H9 (cell line): ENCODE results near the gene FGFR3. TPM values are rescaled to one million over a fixed set of nuclear protein-coding genes. Genes with fewer than 3 reads are reported as not detected.

Source experiments
- DNase-seq: peaks from one replicate; pipeline ENCODE4 v3.0.0-alpha.2; 2017
- H2AFZ ChIP-seq: one replicate; pipeline ENCODE4 v1.6.1; 2013; ENCODE audit warnings: mild to moderate bottlenecking, low read length, control low read depth, moderate library complexity
- H2AK5ac ChIP-seq: 2 replicates; pipeline ENCODE4 v1.6.1; 2013; ENCODE audit warnings: low read length, control low read depth, mixed read lengths; ENCODE audit not compliant: insufficient read length
- H2BK120ac ChIP-seq: one replicate; pipeline ENCODE4 v1.6.1; 2013; ENCODE audit warnings: low read depth, mild to moderate bottlenecking, low read length, control low read depth, inconsistent platforms; ENCODE audit not compliant: poor library complexity, severe bottlenecking
- H2BK12ac ChIP-seq: 2 replicates; pipeline ENCODE4 v1.6.1; 2013; ENCODE audit warnings: low read length, control low read depth, mixed read lengths, low read depth; ENCODE audit not compliant: insufficient read length
- H2BK15ac ChIP-seq: 2 replicates; pipeline ENCODE4 v1.6.1; 2013; ENCODE audit warnings: low read depth, low read length, control low read depth
- H2BK20ac ChIP-seq: one replicate; pipeline ENCODE4 v1.6.1; 2013; ENCODE audit warnings: low read depth, mild to moderate bottlenecking, low read length, control low read depth, inconsistent platforms; ENCODE audit not compliant: poor library complexity, severe bottlenecking
- H2BK5ac ChIP-seq: 2 replicates; pipeline ENCODE4 v1.6.1; 2013; ENCODE audit warnings: low read length, control low read depth, mixed read lengths; ENCODE audit not compliant: insufficient read length
- H3K14ac ChIP-seq: 2 replicates; pipeline ENCODE4 v1.6.1; 2013; ENCODE audit warnings: low read length, control low read depth; ENCODE audit not compliant: insufficient read depth
- H3K18ac ChIP-seq: 2 replicates; pipeline ENCODE4 v1.6.1; 2013; ENCODE audit warnings: low read depth, mild to moderate bottlenecking, mixed read lengths, low read length, control low read depth; ENCODE audit not compliant: insufficient read length
- H3K23ac ChIP-seq: 2 replicates; pipeline ENCODE4 v1.6.1; 2013; ENCODE audit warnings: low read length, control low read depth, mixed read lengths, low read depth; ENCODE audit not compliant: insufficient read length
- H3K23me2 ChIP-seq: 2 replicates; pipeline ENCODE4 v1.6.1; 2013; ENCODE audit warnings: low read depth, mild to moderate bottlenecking, mixed read lengths, low read length, control low read depth; ENCODE audit not compliant: insufficient read length, poor library complexity, severe bottlenecking
- H3K27ac ChIP-seq: 2 replicates; pipeline ENCODE4 v1.5.1; 2013; ENCODE audit warnings: low read length, control low read depth, mixed read lengths, low read depth; ENCODE audit not compliant: insufficient read length
- H3K27me3 ChIP-seq: 2 replicates; pipeline ENCODE4 v1.6.1; 2013; ENCODE audit warnings: low read length, control low read depth, inconsistent platforms; ENCODE audit not compliant: insufficient read depth
- H3K4ac ChIP-seq: 2 replicates; pipeline ENCODE4 v1.6.1; 2013; ENCODE audit warnings: low read depth, mild to moderate bottlenecking, control low read depth, inconsistent platforms, low read length, moderate library complexity
- H3K4me1 ChIP-seq: 2 replicates; pipeline ENCODE4 v1.6.1; 2013; ENCODE audit warnings: low read length, control low read depth, inconsistent platforms; ENCODE audit not compliant: insufficient read depth
- H3K4me2 ChIP-seq: 2 replicates; pipeline ENCODE4 v1.6.1; 2013; ENCODE audit warnings: low read length, control low read depth, mixed read lengths; ENCODE audit not compliant: insufficient read length, insufficient read depth
- H3K56ac ChIP-seq: 2 replicates; pipeline ENCODE4 v1.6.1; 2013; ENCODE audit warnings: low read depth, mild to moderate bottlenecking, mixed read lengths, low read length, control low read depth; ENCODE audit not compliant: insufficient read length
- H3K79me1 ChIP-seq: 2 replicates; pipeline ENCODE4 v1.6.1; 2013; ENCODE audit warnings: low read depth, mild to moderate bottlenecking, moderate library complexity, low read length, control low read depth, inconsistent platforms; ENCODE audit not compliant: insufficient read depth, poor library complexity, severe bottlenecking
- H3K79me2 ChIP-seq: 2 replicates; pipeline ENCODE4 v1.6.1; 2013; ENCODE audit warnings: low read length, control low read depth, inconsistent platforms; ENCODE audit not compliant: insufficient read depth
- H3K9ac ChIP-seq: 2 replicates; pipeline ENCODE4 v1.6.1; 2013; ENCODE audit warnings: low read length, control low read depth, mixed read lengths; ENCODE audit not compliant: insufficient read length; ENCODE audit errors: extremely low read depth
- H3K9me3 ChIP-seq: one replicate; pipeline ENCODE4 v1.6.1; 2013; ENCODE audit warnings: low read depth, low read length, inconsistent platforms; ENCODE audit not compliant: control insufficient read depth
- H3T11ph ChIP-seq: one replicate; pipeline ENCODE4 v1.6.1; 2013; ENCODE audit warnings: mild to moderate bottlenecking, low read length, control low read depth, inconsistent platforms
- H4K20me1 ChIP-seq: one replicate; pipeline ENCODE4 v1.6.1; 2013; ENCODE audit not compliant: control insufficient read depth, insufficient read length, insufficient read depth
- H4K5ac ChIP-seq: 2 replicates; pipeline ENCODE4 v1.6.1; 2013; ENCODE audit warnings: low read depth, mild to moderate bottlenecking, mixed read lengths, low read length, control low read depth; ENCODE audit not compliant: insufficient read length
- H4K8ac ChIP-seq: replicated peaks from 2 replicates; pipeline ENCODE4 v1.6.1; 2013; ENCODE audit warnings: low read length, control low read depth, mixed read lengths, low read depth; ENCODE audit not compliant: insufficient read length
- H4K91ac ChIP-seq: 2 replicates; pipeline ENCODE4 v1.6.1; 2013; ENCODE audit warnings: low read depth, mild to moderate bottlenecking, moderate library complexity, mixed read lengths, low read length, control low read depth; ENCODE audit not compliant: insufficient read length
- H3K27ac Mint-ChIP-seq, 3 experiments: 2 replicates in 2 of 3; 3 replicates in 1 of 3; pipeline ENCODE4 v1.8.0; 2020 to 2021; ENCODE audit warnings: mixed read lengths in 3 of 3, mild to moderate bottlenecking in 1 of 3, moderate library complexity in 1 of 3
- H3K27me3 Mint-ChIP-seq: 2 replicates; pipeline ENCODE4 v1.8.0; 2021; ENCODE audit warnings: low read depth, mild to moderate bottlenecking, moderate library complexity, mixed read lengths
- H3K36me3 Mint-ChIP-seq, 3 experiments: 2 replicates in 2 of 3; 3 replicates in 1 of 3; pipeline ENCODE4 v1.8.0; 2020 to 2021; ENCODE audit warnings: low read depth in 3 of 3, mixed read lengths in 3 of 3; ENCODE audit not compliant: insufficient read depth in 1 of 3
- H3K4me1 Mint-ChIP-seq, 2 experiments: 2 replicates each; pipeline ENCODE4 v1.8.0; 2020; ENCODE audit warnings: mixed read lengths in 2 of 2
- H3K4me3 Mint-ChIP-seq, 2 experiments: 2 replicates in 1 of 2; 3 replicates in 1 of 2; pipeline ENCODE4 v1.8.0; 2020 to 2021; ENCODE audit warnings: mild to moderate bottlenecking in 2 of 2, mixed read lengths in 2 of 2, moderate library complexity in 1 of 2
- H3K9me3 Mint-ChIP-seq, 2 experiments: 2 replicates in 1 of 2; 3 replicates in 1 of 2; pipeline ENCODE4 v1.8.0; 2020; ENCODE audit warnings: mild to moderate bottlenecking in 2 of 2, mixed read lengths in 2 of 2, moderate library complexity in 1 of 2
- CTCF ChIP-seq: fragments of 200-600 bp; sonication (generic); conservative IDR thresholded peaks from 3 replicates; pipeline ENCODE4 v1.8.0; 2021; ENCODE audit warnings: antibody characterized with exemption, mild to moderate bottlenecking
- WGBS: extraction: QIAGEN DNeasy Blood & Tissue Kit; methylation state at CpG from one replicate; pipeline ENCODE4 v1.1.7; 2013; ENCODE audit warnings: missing lambda C conversion rate, low lambda C conversion rate, mixed read lengths; ENCODE audit not compliant: insufficient read length; ENCODE audit errors: extremely low coverage; 5-methylcytosine and 5-hydroxymethylcytosine counted together
- total RNA-seq: library from RNA; stranded (reverse); gene quantifications from 2 replicates; pipeline ENCODE4 v1.2.1, GENCODE V29; 2021

The FGFR3 gene
- total RNA-seq, 1 experiment from 2014 or later = 75.7 TPM

- Histone ChIP-seq H3K79me2 (no peaks in the 10 kb centered on the region), H3K14ac (no peak overlapping the region), H3K56ac (no peak overlapping the region), H2BK120ac (no peak overlapping the region), H4K20me1 (no peaks in the 10 kb centered on the region), H3K4ac (no peak overlapping the region), H3K79me1 (no peaks in the 10 kb centered on the region), H2BK15ac (no peak overlapping the region), H4K91ac (no peak overlapping the region), H3K27ac (no peak overlapping the region), H2BK20ac (no peak overlapping the region), H3K18ac (no peak overlapping the region), H3K4me1 (no peaks in the 10 kb centered on the region), H4K8ac (no peak overlapping the region), H3K9me3 (no peaks in the 10 kb centered on the region), H3K27me3 (peaks cover 2% of the 10 kb centered on the region; the same call in 1 of the 2 replicates), H3K23ac (no peak overlapping the region), H2BK5ac (no peak overlapping the region), H2BK12ac (no peak overlapping the region), H2AK5ac (no peak overlapping the region), H3T11ph (no peak overlapping the region), H3K23me2 (peaks cover 7% of the 10 kb centered on the region), H4K5ac (no peak overlapping the region), H3K4me2 (no peak overlapping the region), H3K9ac (no peak overlapping the region), H2AFZ (no peak overlapping the region)
- Mint-ChIP-seq H3K36me3 (peaks cover 1 to 24% (median 17%) of the 10 kb centered on the region in 3 experiments; a peak in 5 of 7 replicates), H3K4me1 (peaks cover 0 to 11% of the 10 kb centered on the region in 2 experiments; a peak in 1 of 4 replicates), H3K9me3 (no peaks in the 10 kb centered on the region), H3K27ac (no peak overlapping the region), H3K27me3 (peaks cover 18% of the 10 kb centered on the region), H3K4me3 (no peak overlapping the region; a peak in 1 of 5 replicates)
- no peak for TF ChIP-seq CTCF
- no CpG with 5 or more reads among the region's 14 CpGs for WGBS
- no peak for DNase-seq
Observed at GRCh38 chr4:1796486-1797204, 3.6 kb downstream of the FGFR3 start.
